NCI-H748 (cell line): Measurements from ENCODE around the gene CBX1.

Experiments
- DNase-seq: peaks from one replicate; lab custom pipeline; 2025; ENCODE audit not compliant: unreplicated experiment; lab: John Stamatoyannopoulos, UW

The CBX1 gene

GRCh38 chr17:48027322-48027981, 73.8 kb downstream of the CBX1 start:
- no peak for DNase-seq

GRCh38 chr17:48026502-48027321, 74.6 kb downstream of the CBX1 start:
- DNase-seq, result peak; percentile 96

- DNase-seq, result no peak
Measured at GRCh38 chr17:48025904-48026501, 75.3 kb downstream of the CBX1 start.

- peak; percentile 97 for DNase-seq
Measured at GRCh38 chr17:48025040-48025903, 76.0 kb downstream of the CBX1 start.

- DNase-seq, result peak; percentile 81
Measured at GRCh38 chr17:48024149-48025039, 76.9 kb downstream of the CBX1 start.

- DNase-seq, result peak; percentile 91
Measured at GRCh38 chr17:48023400-48024148, 77.7 kb downstream of the CBX1 start.

- DNase-seq, result no peak
Measured at GRCh38 chr17:48022901-48023300, 78.4 kb downstream of the CBX1 start.

GRCh38 chr17:48021934-48022333, 79.3 kb downstream of the CBX1 start:
- DNase-seq, result no peak
